ENCODE results near the gene DDX28. TPM values are rescaled to one million over a fixed set of nuclear protein-coding genes. Genes with fewer than 3 reads are reported as not detected.

DDX28 gene
- total and polyA plus RNA-seq, 4 experiments from 2014 or later: 16.1 to 55.8 (median 26.5) TPM

DNA sequence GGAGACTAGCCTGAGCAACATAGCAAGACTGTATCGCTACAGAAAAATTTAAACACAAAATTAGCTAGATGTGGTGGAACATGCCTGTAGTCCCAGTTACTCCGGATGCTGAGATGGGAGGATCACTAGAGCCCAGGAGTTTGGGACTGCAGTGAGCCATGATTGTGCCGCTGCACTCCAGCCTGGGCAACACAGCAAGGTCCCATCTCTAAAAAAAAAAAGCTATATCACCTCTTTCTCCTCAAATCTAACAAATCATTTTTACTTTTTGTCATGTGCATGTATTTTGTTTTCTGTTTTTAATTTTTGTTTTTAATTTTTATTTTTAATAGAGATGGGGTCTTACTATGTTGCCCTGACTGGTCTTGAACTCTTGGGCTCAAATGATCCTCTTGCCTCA is 6.0 kb upstream of the DDX28 start:
- Mint-ChIP-seq H3K9me3 (no peaks in the 10 kb centered on the region), H3K4me3 (no peak overlapping the region), H3K36me3 (peaks cover 12 to 23% of the 10 kb centered on the region in 2 donors), H3K4me1 (peaks cover 2 to 14% (median 4%) of the 10 kb centered on the region in 4 donors), H3K27ac (peak overlapping the region in 1 of 7 donors; percentile 36), H3K27me3 (no peaks in the 10 kb centered on the region)
- H3K4me3 ChIP-seq (ENCODE audit: low read length in 2 of 2): no peak overlapping the region
- H3K27me3 ChIP-seq (ENCODE audit: insufficient read depth, low read length): no peaks in the 10 kb centered on the region
- no peak overlapping the region for H3K27ac ChIP-seq (ENCODE audit: low read depth, low read length)
- POLR2A ChIA-PET (ENCODE audit: partially characterized antibody): interaction anchor here (1.0 to 1.6 kb wide), 3 partner anchors 27 to 46 kb away, joined by 3 to 6 read pairs (median 3); partner anchors contain the start of gene DPEP2
- CTCF ChIA-PET (ENCODE audit: partially characterized antibody): interaction anchor here (1.0 to 4.5 kb wide), 6 partner anchors 9 to 40 kb away, joined by 3 to 16 read pairs (median 4); no protein-coding TSS in a partner anchor
- intact Hi-C loops (cut with micrococcal nuclease): no loop called here
- peaks cover 3% of the 10 kb centered on the region for H3K36me3 ChIP-seq (ENCODE audit: insufficient read depth, low read length)
- H3K4me1 ChIP-seq (ENCODE audit: insufficient read depth, low read length): peaks cover 7% of the 10 kb centered on the region
- H3K9me3 ChIP-seq (ENCODE audit: control insufficient read depth in 1 of 2, low read length in 2 of 2): no peaks in the 10 kb centered on the region
- DNase-seq: no peak

DNA sequence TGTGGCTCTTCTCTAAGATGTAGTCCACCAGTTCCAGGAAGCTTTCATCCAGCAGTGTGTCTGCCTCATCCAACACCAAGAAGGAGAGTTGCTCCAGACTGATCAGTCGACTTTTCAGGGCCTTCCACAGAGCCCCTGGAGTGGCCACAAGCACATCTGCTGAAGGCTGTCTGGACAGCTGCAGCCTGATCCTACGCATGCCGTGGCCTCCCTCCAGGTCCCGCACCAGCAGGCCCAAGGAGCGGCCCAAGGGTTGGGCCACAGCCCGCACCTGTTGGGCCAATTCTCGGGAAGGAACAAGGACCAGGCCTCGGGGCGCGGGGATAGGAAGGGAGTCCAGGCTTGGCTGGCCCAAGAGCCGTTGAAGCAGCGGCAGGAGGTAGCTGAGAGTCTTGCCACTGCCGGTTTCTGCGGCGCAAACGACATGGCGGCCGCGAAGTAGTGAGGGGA is 729 bp downstream of the DDX28 start:
- ChIA-PET POLR2A (ENCODE audit: partially characterized antibody) (interaction anchor here (1.0 to 4.9 kb wide), 16 partner anchors 9 to 216 kb away, joined by 3 to 95 read pairs (median 6); partner anchors contain the start of genes DPEP2, PSKH1, PSMB10 and RANBP10), CTCF (ENCODE audit: partially characterized antibody) (interaction anchor here (0.6 to 5.2 kb wide), 10 partner anchors 16 to 206 kb away, joined by 3 to 45 read pairs (median 3); partner anchors contain the start of genes DPEP2 and NRN1L)
- H3K27me3 Mint-ChIP-seq: peaks cover 1 to 2% of the 10 kb centered on the region in 2 donors
- Histone ChIP-seq H3K4me3 (ENCODE audit: low read length in 2 of 2) (peak overlapping the region; percentile 57 to 87), H3K4me1 (ENCODE audit: insufficient read depth, low read length) (peaks cover 30% of the 10 kb centered on the region), H3K27me3 (ENCODE audit: insufficient read depth, low read length) (no peaks in the 10 kb centered on the region), H3K27ac (ENCODE audit: low read depth, low read length) (peak overlapping the region; percentile 84), H3K36me3 (ENCODE audit: insufficient read depth, low read length) (peaks cover 12% of the 10 kb centered on the region), H3K9me3 (ENCODE audit: control insufficient read depth in 1 of 2, low read length in 2 of 2) (no peaks in the 10 kb centered on the region)
- DNase-seq: peak in 1 of 5 donors; percentile 42
- H3K9me3 Mint-ChIP-seq: peaks cover 0 to 2% (median 0%) of the 10 kb centered on the region in 8 donors
- peak overlapping the region; percentile 91 to 100 (median 99) for H3K27ac Mint-ChIP-seq
- peaks cover 3 to 16% of the 10 kb centered on the region in 2 donors for H3K36me3 Mint-ChIP-seq
- peak overlapping the region; percentile 93 to 100 (median 97) for H3K4me3 Mint-ChIP-seq
- intact Hi-C loops (cut with micrococcal nuclease): loop anchor here (2.0 kb wide), 1 partner anchor 16 kb away; no protein-coding TSS in a partner anchor
- peaks cover 10 to 33% (median 27%) of the 10 kb centered on the region in 4 donors for H3K4me1 Mint-ChIP-seq

GRCh38 chr16:68021490-68021889 is 1.5 kb downstream of the DDX28 start:
- H3K27ac ChIP-seq (ENCODE audit: low read depth, low read length): no peak overlapping the region
- CTCF ChIA-PET (ENCODE audit: partially characterized antibody): interaction anchor here (0.6 to 5.2 kb wide), 7 partner anchors 15 to 175 kb away, joined by 3 to 45 read pairs (median 3); partner anchors contain the start of gene DPEP2
- Mint-ChIP-seq H3K27me3 (peaks cover 1 to 2% of the 10 kb centered on the region in 2 donors), H3K4me3 (peak overlapping the region; percentile 93 to 100 (median 97)), H3K36me3 (peaks cover 3 to 16% of the 10 kb centered on the region in 2 donors), H3K4me1 (peaks cover 10 to 33% (median 27%) of the 10 kb centered on the region in 4 donors), H3K9me3 (peaks cover 0 to 2% (median 0%) of the 10 kb centered on the region in 8 donors), H3K27ac (peak overlapping the region in 4 of 7 donors; percentile 41 to 91 (median 59))
- H3K9me3 ChIP-seq (ENCODE audit: control insufficient read depth in 1 of 2, low read length in 2 of 2): no peaks in the 10 kb centered on the region
- peaks cover 9% of the 10 kb centered on the region for H3K36me3 ChIP-seq (ENCODE audit: insufficient read depth, low read length)
- intact Hi-C loops (cut with micrococcal nuclease): no loop called here
- DNase-seq: no peak
- H3K4me3 ChIP-seq (ENCODE audit: low read length in 2 of 2): peak overlapping the region in 1 of 2 donors; percentile 87
- no peaks in the 10 kb centered on the region for H3K27me3 ChIP-seq (ENCODE audit: insufficient read depth, low read length)
- POLR2A ChIA-PET (ENCODE audit: partially characterized antibody): interaction anchor here (0.6 to 4.9 kb wide), 9 partner anchors 15 to 129 kb away, joined by 3 to 95 read pairs (median 7); partner anchors contain the start of genes DPEP2, PSKH1, PSMB10 and SLC12A4
- H3K4me1 ChIP-seq (ENCODE audit: insufficient read depth, low read length): peaks cover 30% of the 10 kb centered on the region

- Mint-ChIP-seq H3K36me3 (peaks cover 3 to 11% of the 10 kb centered on the region in 2 donors), H3K4me1 (peaks cover 12 to 31% (median 26%) of the 10 kb centered on the region in 4 donors), H3K9me3 (peaks cover 0 to 2% (median 0%) of the 10 kb centered on the region in 8 donors), H3K4me3 (no peak overlapping the region), H3K27me3 (peaks cover 1 to 2% of the 10 kb centered on the region in 2 donors), H3K27ac (peak overlapping the region in 3 of 7 donors; percentile 21 to 72 (median 46))
- intact Hi-C loops (cut with micrococcal nuclease): no loop called here
- POLR2A ChIA-PET (ENCODE audit: partially characterized antibody): interaction anchor here (1.1 kb wide), 1 partner anchor 20 kb away, joined by 5 read pairs; the partner anchor contains the start of gene DPEP2
- Histone ChIP-seq H3K36me3 (ENCODE audit: insufficient read depth, low read length) (peaks cover 9% of the 10 kb centered on the region), H3K9me3 (ENCODE audit: control insufficient read depth in 1 of 2, low read length in 2 of 2) (no peaks in the 10 kb centered on the region), H3K27me3 (ENCODE audit: insufficient read depth, low read length) (no peaks in the 10 kb centered on the region), H3K4me3 (ENCODE audit: low read length in 2 of 2) (no peak overlapping the region), H3K4me1 (ENCODE audit: insufficient read depth, low read length) (peaks cover 26% of the 10 kb centered on the region), H3K27ac (ENCODE audit: low read depth, low read length) (no peak overlapping the region)
- DNase-seq: no peak
- CTCF ChIA-PET (ENCODE audit: partially characterized antibody): interaction anchor here (0.6 to 1.1 kb wide), 3 partner anchors 19 to 22 kb away, joined by 3 read pairs; no protein-coding TSS in a partner anchor
These were observed 3.8 kb downstream of the DDX28 start for GRCh38 chr16:68019167-68019680.

DNA sequence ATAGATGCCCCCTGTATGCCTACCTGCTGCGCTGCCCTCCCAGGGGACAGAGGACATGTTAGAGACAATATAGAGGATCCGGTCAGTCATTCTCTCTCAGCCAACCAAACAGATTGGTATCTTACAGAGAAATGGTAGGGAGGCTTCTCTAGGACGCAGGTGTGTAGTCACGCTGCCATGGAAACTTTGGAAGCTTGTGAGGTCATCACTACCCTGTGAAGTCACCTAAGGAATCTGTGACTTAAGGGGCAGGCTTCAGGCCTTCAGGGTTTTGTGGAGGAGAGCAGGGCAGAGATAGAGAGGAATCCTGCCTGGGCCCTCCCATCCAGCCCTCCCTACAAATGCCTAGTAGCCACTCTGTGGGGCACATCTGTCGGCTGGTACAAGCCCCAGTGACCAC is 7.4 kb downstream of the DDX28 start, which contains the start of gene DPEP2NB:
DPEP2NB (minus strand) TSS at position 231 of the 400 bp plus-strand sequence; CDS start at position 90, 141 bp downstream.
- CTCF ChIA-PET (ENCODE audit: partially characterized antibody): interaction anchor here (1.1 to 1.2 kb wide), 2 partner anchors 10 to 75 kb away, joined by 3 read pairs; no protein-coding TSS in a partner anchor
- Histone ChIP-seq H3K4me3 (ENCODE audit: low read length in 2 of 2) (no peak within 1 kb of the TSS), H3K27ac (ENCODE audit: low read depth, low read length) (no peak within 1 kb of the TSS), H3K4me1 (ENCODE audit: insufficient read depth, low read length) (no peaks in the 10 kb centered on the region), H3K27me3 (ENCODE audit: insufficient read depth, low read length) (no peaks in the 10 kb centered on the region), H3K9me3 (ENCODE audit: control insufficient read depth in 1 of 2, low read length in 2 of 2) (no peaks in the 10 kb centered on the region), H3K36me3 (ENCODE audit: insufficient read depth, low read length) (no peaks in the 10 kb centered on the region)
- POLR2A ChIA-PET (ENCODE audit: partially characterized antibody): interaction anchor here (1.0 to 3.6 kb wide), 3 partner anchors 10 to 16 kb away, joined by 3 to 15 read pairs (median 11); partner anchors contain the start of gene DPEP2
- no peak for DNase-seq
- H3K36me3 Mint-ChIP-seq: peaks cover 0 to 3% of the 10 kb centered on the region in 2 donors
- H3K27me3 Mint-ChIP-seq: no peaks in the 10 kb centered on the region
- peaks cover 0 to 2% (median under 1%) of the 10 kb centered on the region in 4 donors for H3K4me1 Mint-ChIP-seq
- peak within 1 kb of the TSS in 1 of 7 donors; percentile 0 for H3K27ac Mint-ChIP-seq
- intact Hi-C loops (cut with micrococcal nuclease): no loop called here
- peak within 1 kb of the TSS in 1 of 8 donors; percentile 61 for H3K4me3 Mint-ChIP-seq
- H3K9me3 Mint-ChIP-seq: no peaks in the 10 kb centered on the region

DNA sequence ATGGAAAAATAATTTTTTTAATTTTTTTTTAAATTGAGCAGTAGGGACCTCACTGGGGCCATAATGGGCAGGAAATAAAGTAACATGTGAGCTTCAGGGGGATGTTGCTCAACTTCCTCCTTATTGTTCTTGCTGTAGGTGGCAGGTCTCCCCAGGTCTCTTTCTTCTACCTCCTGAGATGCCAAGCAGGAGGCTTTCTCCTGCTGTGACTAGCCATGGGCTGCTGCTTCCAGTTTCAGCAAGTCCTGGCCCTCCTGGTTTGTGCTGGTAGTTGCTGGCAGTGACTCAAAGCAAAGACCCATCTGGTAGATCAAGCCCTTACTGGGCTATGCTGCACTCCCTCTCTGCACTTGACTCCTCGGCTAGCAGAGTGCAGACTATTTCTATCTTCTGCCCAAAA is 9.6 kb downstream of the DDX28 start:
- Histone ChIP-seq H3K4me3 (ENCODE audit: low read length in 2 of 2) (no peak overlapping the region), H3K36me3 (ENCODE audit: insufficient read depth, low read length) (no peaks in the 10 kb centered on the region), H3K27me3 (ENCODE audit: insufficient read depth, low read length) (no peaks in the 10 kb centered on the region), H3K9me3 (ENCODE audit: control insufficient read depth in 1 of 2, low read length in 2 of 2) (no peaks in the 10 kb centered on the region), H3K27ac (ENCODE audit: low read depth, low read length) (no peak overlapping the region), H3K4me1 (ENCODE audit: insufficient read depth, low read length) (no peaks in the 10 kb centered on the region)
- H3K36me3 Mint-ChIP-seq: no peaks in the 10 kb centered on the region
- ChIA-PET POLR2A (ENCODE audit: partially characterized antibody) (interaction anchor here (1.4 kb wide), 1 partner anchor 9 kb away, joined by 4 read pairs; the partner anchor contains the start of genes DDX28 and DUS2), CTCF (ENCODE audit: partially characterized antibody) (interaction anchor here (1.1 kb wide), 1 partner anchor 15 kb away, joined by 3 read pairs; no protein-coding TSS in a partner anchor)
- H3K27ac Mint-ChIP-seq: peak overlapping the region in 2 of 7 donors; percentile 24 to 46
- peaks cover 0 to 10% (median 3%) of the 10 kb centered on the region in 4 donors for H3K4me1 Mint-ChIP-seq
- H3K27me3 Mint-ChIP-seq: no peaks in the 10 kb centered on the region
- no peak overlapping the region for H3K4me3 Mint-ChIP-seq
- DNase-seq: no peak
- intact Hi-C loops (cut with micrococcal nuclease): no loop called here
- H3K9me3 Mint-ChIP-seq: no peaks in the 10 kb centered on the region
